Uterus (tissue), 2 donors: ENCODE measurements around the gene KRT7.

Source experiments
- POLR2A ChIP-seq, 2 donors: fragments of 450-650 bp; IDR thresholded peaks; one replicate each; pipeline ENCODE4 v1.6.1; 2016; ENCODE audit warnings: antibody characterized with exemption in 2 of 2, mild to moderate bottlenecking in 1 of 2, moderate library complexity in 1 of 2
- TF ChIP-seq, protein P1 (sequence below), 4 experiments: fragments of 200-600 bp in 2 of 4; fragments of 450-650 bp in 2 of 4; sonication (generic) in 2 of 4; IDR thresholded peaks; one replicate each; pipeline ENCODE4 v1.5.1; 2016 to 2019; ENCODE audit warnings: antibody characterized with exemption in 4 of 4, mild to moderate bottlenecking in 2 of 4, moderate library complexity in 1 of 4

DNA sequence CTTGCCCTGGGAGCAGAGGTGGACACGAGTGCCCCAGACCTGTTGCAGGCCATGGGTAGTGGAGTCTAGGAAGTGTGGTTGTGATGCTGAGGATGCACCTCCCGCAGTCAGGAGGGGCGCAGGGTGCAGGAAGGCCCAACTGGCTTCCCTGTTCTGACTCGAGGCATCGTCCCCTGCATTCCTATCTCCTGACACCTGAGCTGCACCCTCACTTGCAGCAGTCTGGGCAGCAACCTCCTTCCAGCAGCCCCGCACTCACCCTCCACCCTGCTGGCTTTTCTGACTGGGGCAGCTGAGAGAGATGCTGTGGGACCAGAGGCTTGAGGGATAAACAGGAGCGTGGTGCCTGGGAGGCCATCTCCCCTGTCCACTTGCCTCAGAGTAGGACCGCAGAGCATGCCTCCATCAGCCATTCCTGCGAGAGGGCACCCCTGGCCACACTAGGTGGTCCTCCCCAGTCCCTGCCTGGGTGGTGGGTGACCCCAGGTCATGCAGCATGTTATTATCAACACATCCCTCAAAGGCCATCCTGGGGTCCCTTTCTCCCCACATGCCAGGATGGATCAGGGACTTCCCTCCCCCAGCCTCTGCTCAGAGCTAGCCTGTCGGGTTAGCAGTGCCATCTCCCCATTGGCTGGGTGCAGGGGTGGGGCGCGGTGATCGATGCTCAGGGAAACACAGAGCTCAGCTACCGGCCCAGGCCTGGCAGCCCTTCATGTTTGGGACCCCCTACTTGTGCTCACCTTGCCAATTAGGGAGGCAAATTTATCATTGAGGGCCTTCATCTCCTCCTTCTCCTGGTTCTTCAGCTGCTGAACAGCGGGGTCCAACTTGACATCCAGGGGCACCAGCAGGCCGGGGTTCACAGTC is 41.9 kb upstream of the KRT7 start:
- TF ChIP-seq, protein P1, sequence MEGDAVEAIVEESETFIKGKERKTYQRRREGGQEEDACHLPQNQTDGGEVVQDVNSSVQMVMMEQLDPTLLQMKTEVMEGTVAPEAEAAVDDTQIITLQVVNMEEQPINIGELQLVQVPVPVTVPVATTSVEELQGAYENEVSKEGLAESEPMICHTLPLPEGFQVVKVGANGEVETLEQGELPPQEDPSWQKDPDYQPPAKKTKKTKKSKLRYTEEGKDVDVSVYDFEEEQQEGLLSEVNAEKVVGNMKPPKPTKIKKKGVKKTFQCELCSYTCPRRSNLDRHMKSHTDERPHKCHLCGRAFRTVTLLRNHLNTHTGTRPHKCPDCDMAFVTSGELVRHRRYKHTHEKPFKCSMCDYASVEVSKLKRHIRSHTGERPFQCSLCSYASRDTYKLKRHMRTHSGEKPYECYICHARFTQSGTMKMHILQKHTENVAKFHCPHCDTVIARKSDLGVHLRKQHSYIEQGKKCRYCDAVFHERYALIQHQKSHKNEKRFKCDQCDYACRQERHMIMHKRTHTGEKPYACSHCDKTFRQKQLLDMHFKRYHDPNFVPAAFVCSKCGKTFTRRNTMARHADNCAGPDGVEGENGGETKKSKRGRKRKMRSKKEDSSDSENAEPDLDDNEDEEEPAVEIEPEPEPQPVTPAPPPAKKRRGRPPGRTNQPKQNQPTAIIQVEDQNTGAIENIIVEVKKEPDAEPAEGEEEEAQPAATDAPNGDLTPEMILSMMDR (IDR thresholded peaks at IDR 0.05), result no peak
- TF ChIP-seq POLR2A (IDR thresholded peaks at IDR 0.05), result no peak
